Spleen (tissue), 11 donors: ENCODE results near the gene IL9. TPM values are rescaled to one million over a fixed set of nuclear protein-coding genes. Genes with fewer than 3 reads are reported as not detected.
"Not testable (repeated sequence)": the region's sequence is repeated elsewhere in the genome, so short reads cannot be mapped to it uniquely, and the experiment has no call there.

Experiments
- DNase-seq: peaks from one replicate; pipeline ENCODE4 v3.0.0-alpha.2; 2020
- H3K27ac ChIP-seq, 8 donors: fragments of 200-600 bp; sonication (generic) in 7 of 8; 1 replicate in 4 of 8; 2 replicates in 4 of 8; pipeline versions ENCODE4 v1.5.0 to v1.8.0; 2016 to 2021; ENCODE audit warnings: inconsistent platforms in 4 of 8, mild to moderate bottlenecking in 4 of 8, moderate library complexity in 1 of 8
- H3K27me3 ChIP-seq, 7 donors: fragments of 200-600 bp; sonication (generic) in 6 of 7; replicated peaks in 1 of 7; 1 replicate in 4 of 7; 2 replicates in 3 of 7; pipeline versions ENCODE4 v1.5.0 to v1.8.0; 2016 to 2021; ENCODE audit warnings: inconsistent platforms in 3 of 7, mild to moderate bottlenecking in 1 of 7
- H3K36me3 ChIP-seq, 6 donors: fragments of 200-600 bp; sonication (generic) in 5 of 6; 1 replicate in 4 of 6; 2 replicates in 2 of 6; pipeline versions ENCODE4 v1.5.0 to v1.8.0; 2016 to 2021; ENCODE audit warnings: inconsistent platforms in 2 of 6
- H3K4me1 ChIP-seq, 6 donors: fragments of 200-600 bp; sonication (generic) in 5 of 6; 1 replicate in 3 of 6; 2 replicates in 3 of 6; pipeline versions ENCODE4 v1.5.0 to v1.8.0; 2016 to 2021; ENCODE audit warnings: inconsistent platforms in 3 of 6
- H3K4me3 ChIP-seq, 8 donors: fragments of 200-600 bp; sonication (generic) in 7 of 8; 1 replicate in 4 of 8; 2 replicates in 4 of 8; pipeline versions ENCODE4 v1.5.0 to v1.8.0; 2016 to 2021; ENCODE audit warnings: inconsistent platforms in 4 of 8, mild to moderate bottlenecking in 4 of 8, moderate library complexity in 2 of 8
- H3K9me3 ChIP-seq, 8 donors: fragments of 200-600 bp; sonication (generic) in 7 of 8; 1 replicate in 4 of 8; 2 replicates in 4 of 8; pipeline versions ENCODE4 v1.5.0 to v1.8.0; 2016 to 2021; ENCODE audit warnings: inconsistent platforms in 4 of 8
- CTCF ChIP-seq, 11 experiments: fragments of 200-600 bp in 7 of 11; fragments of 450-650 bp in 4 of 11; sonication (generic) in 4 of 11; IDR thresholded peaks in 8 of 11; conservative IDR thresholded peaks in 3 of 11; 1 replicate in 7 of 11; 2 replicates in 4 of 11; pipeline versions ENCODE4 v1.4.0 to v1.8.0; 2016 to 2021; ENCODE audit warnings: antibody characterized with exemption in 11 of 11, inconsistent platforms in 4 of 11, mild to moderate bottlenecking in 1 of 11
- POLR2A ChIP-seq, 3 donors: fragments of 450-650 bp; IDR thresholded peaks; one replicate each; pipeline ENCODE4 v1.5.1; 2017; ENCODE audit warnings: antibody characterized with exemption in 3 of 3, mild to moderate bottlenecking in 1 of 3
- POLR2AphosphoS5 ChIP-seq, 3 donors: sonication (generic); formaldehyde crosslinking; IDR thresholded peaks; one replicate each; pipeline ENCODE4 v1.5.1; 2017; ENCODE audit warnings: antibody characterized with exemption in 3 of 3
- WGBS, 5 donors: extraction: QIAGEN DNeasy Blood & Tissue Kit in 3 of 5; methylation state at CpG; one replicate each; pipeline versions ENCODE4 v1.1.5 to v1.1.7; 2013 to 2018; 5-methylcytosine and 5-hydroxymethylcytosine counted together
- intact Hi-C: fragments of 100-400 bp; cut with DNase I; formaldehyde crosslinking; loops from one replicate; pipeline ENCODE4 v1.15.0; 2023; ENCODE audit warnings: low total_unique reads
- polyA plus RNA-seq, 3 donors: library from polyadenylated mRNA; stranded (reverse); fragments of 200-250 nt; gene quantifications; one replicate each; pipeline ENCODE4 v1.2.1, GENCODE V29; 2013
- total RNA-seq, 7 donors: library from RNA; depleted of rRNA in 3 of 7; stranded (reverse); fragments of >200 nt in 3 of 7; fragmentation: NEBNext Ultra II Directional in 4 of 7; extraction: Animal tissue kit (Norgen Biotek cat#: 25700) in 4 of 7; gene quantifications; one replicate each; pipeline versions ENCODE4 v1.1.0 to v1.2.1, GENCODE V29; 2016 to 2021
- donor health status: healthy with polysubstance abuse.
- donor health status: DM: no; HTN: no; CAD: no; lungs with moderate emphysema.
- donor health status: DM: no; HTN: no; CAD: no.
- donor health status: Bipolar disorder and iron deficiency.
- donor health status: healthy.
- donor health status: DM: no; HTN: no; CAD: no.
- donor health status: DM: yes; HTN: yes; CAD: no.

Gene IL9
- total and polyA plus RNA-seq, 10 donors: not detected

- Histone ChIP-seq H3K4me3 (no peak overlapping the region), H3K27ac (no peak overlapping the region), H3K36me3 (no peaks in the 10 kb centered on the region), H3K9me3 (no peaks in the 10 kb centered on the region), H3K4me1 (no peaks in the 10 kb centered on the region), H3K27me3 (no peaks in the 10 kb centered on the region)
- 93 to 100% (median 95%) methylated on average over 2 of the region's 2 CpGs for WGBS, 5 donors
- no peak for DNase-seq
- no peak for TF ChIP-seq POLR2AphosphoS5 (IDR thresholded peaks at IDR 0.05)
- TF ChIP-seq CTCF (IDR thresholded peaks at IDR 0.05 in 8 of 11, conservative IDR thresholded peaks at IDR 0.05 in 3 of 11): no peak
- no peak for TF ChIP-seq POLR2A (IDR thresholded peaks at IDR 0.05)
- intact Hi-C loops: no loop called here
Observed at GRCh38 chr5:135862744-135863143, 32.9 kb downstream of the IL9 start.

- Histone ChIP-seq H3K27ac (no peak overlapping the region), H3K4me3 (no peak overlapping the region), H3K4me1 (no peaks in the 10 kb centered on the region), H3K27me3 (no peaks in the 10 kb centered on the region), H3K9me3 (no peaks in the 10 kb centered on the region), H3K36me3 (no peaks in the 10 kb centered on the region)
- TF ChIP-seq POLR2AphosphoS5 (IDR thresholded peaks at IDR 0.05): no peak
- intact Hi-C loops: no loop called here
- DNase-seq: no peak
Observed at GRCh38 chr5:135862086-135862485, 33.6 kb downstream of the IL9 start.

GRCh38 chr5:135861641-135862040 is 34.0 kb downstream of the IL9 start:
- intact Hi-C loops: no loop called here
- no peak for DNase-seq
- Histone ChIP-seq H3K27me3 (no peaks in the 10 kb centered on the region), H3K4me1 (no peaks in the 10 kb centered on the region), H3K27ac (no peak overlapping the region), H3K4me3 (no peak overlapping the region), H3K9me3 (no peaks in the 10 kb centered on the region), H3K36me3 (no peaks in the 10 kb centered on the region)
- TF ChIP-seq CTCF (IDR thresholded peaks at IDR 0.05 in 8 of 11, conservative IDR thresholded peaks at IDR 0.05 in 3 of 11) (no peak), POLR2AphosphoS5 (IDR thresholded peaks at IDR 0.05) (no peak), POLR2A (IDR thresholded peaks at IDR 0.05) (no peak)
- 74 to 95% (median 87%) methylated on average over 1 of the region's 1 CpG for WGBS, 5 donors

GRCh38 chr5:135859641-135860040 is 36.0 kb downstream of the IL9 start:
- 41 to 83% (median 67%) methylated on average over 1 of the region's 1 CpG for WGBS, 5 donors
- TF ChIP-seq POLR2A (IDR thresholded peaks at IDR 0.05): no peak
- no peak for TF ChIP-seq POLR2AphosphoS5 (IDR thresholded peaks at IDR 0.05)
- no peak for TF ChIP-seq CTCF (IDR thresholded peaks at IDR 0.05 in 8 of 11, conservative IDR thresholded peaks at IDR 0.05 in 3 of 11)
- H3K27ac ChIP-seq: no peak overlapping the region
- H3K4me1 ChIP-seq: no peaks in the 10 kb centered on the region
- H3K4me3 ChIP-seq: no peak overlapping the region
- peaks cover 0 to 9% (median 0%) of the 10 kb centered on the region in 7 donors for H3K27me3 ChIP-seq
- intact Hi-C loops: no loop called here
- H3K9me3 ChIP-seq: no peaks in the 10 kb centered on the region
- no peaks in the 10 kb centered on the region for H3K36me3 ChIP-seq
- no peak for DNase-seq

GRCh38 chr5:135859186-135859585 is 36.5 kb downstream of the IL9 start:
- WGBS, 5 donors: 59 to 78% (median 75%) methylated on average over 3 of the region's 3 CpGs
- DNase-seq, intact Hi-C loops: not testable (repeated sequence)

More at GRCh38 chr5:135859186-135859585, 36.5 kb downstream of the IL9 start:
- H3K36me3 ChIP-seq, H3K27ac ChIP-seq, H3K9me3 ChIP-seq, H3K27me3 ChIP-seq, H3K4me3 ChIP-seq, H3K4me1 ChIP-seq: not testable (repeated sequence)
